ENCODE results near the gene TLCD2. TPM values are rescaled to one million over a fixed set of nuclear protein-coding genes. Genes with fewer than 3 reads are reported as not detected.
A peak's percentile ranks its signal among the peaks of the same experiment; 100 is the strongest.
"Not testable (repeated sequence)": the region's sequence is repeated elsewhere in the genome, so short reads cannot be mapped to it uniquely, and the experiment has no call there.

The TLCD2 gene
- total and polyA plus RNA-seq, 9 donors: 1.5 to 9.1 (median 5.6) TPM

GRCh38 chr17:1725642-1726511 lies 15.7 kb upstream of the TLCD2 start:
- TF ChIP-seq EP300 (IDR thresholded peaks at IDR 0.05) (no peak), POLR2A (IDR thresholded peaks at IDR 0.05) (no peak)
- TF ChIP-seq, protein P1, sequence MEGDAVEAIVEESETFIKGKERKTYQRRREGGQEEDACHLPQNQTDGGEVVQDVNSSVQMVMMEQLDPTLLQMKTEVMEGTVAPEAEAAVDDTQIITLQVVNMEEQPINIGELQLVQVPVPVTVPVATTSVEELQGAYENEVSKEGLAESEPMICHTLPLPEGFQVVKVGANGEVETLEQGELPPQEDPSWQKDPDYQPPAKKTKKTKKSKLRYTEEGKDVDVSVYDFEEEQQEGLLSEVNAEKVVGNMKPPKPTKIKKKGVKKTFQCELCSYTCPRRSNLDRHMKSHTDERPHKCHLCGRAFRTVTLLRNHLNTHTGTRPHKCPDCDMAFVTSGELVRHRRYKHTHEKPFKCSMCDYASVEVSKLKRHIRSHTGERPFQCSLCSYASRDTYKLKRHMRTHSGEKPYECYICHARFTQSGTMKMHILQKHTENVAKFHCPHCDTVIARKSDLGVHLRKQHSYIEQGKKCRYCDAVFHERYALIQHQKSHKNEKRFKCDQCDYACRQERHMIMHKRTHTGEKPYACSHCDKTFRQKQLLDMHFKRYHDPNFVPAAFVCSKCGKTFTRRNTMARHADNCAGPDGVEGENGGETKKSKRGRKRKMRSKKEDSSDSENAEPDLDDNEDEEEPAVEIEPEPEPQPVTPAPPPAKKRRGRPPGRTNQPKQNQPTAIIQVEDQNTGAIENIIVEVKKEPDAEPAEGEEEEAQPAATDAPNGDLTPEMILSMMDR (IDR thresholded peaks at IDR 0.05): no peak
- peaks cover 17% of the 10 kb centered on the region for H3K4me1 ChIP-seq (ENCODE audit: insufficient read depth)
- no peak overlapping the region for H3K4me3 ChIP-seq
- DNase-seq: peak; percentile 18 to 48 (median 35)
- no peaks in the 10 kb centered on the region for H3K36me3 ChIP-seq
- no peaks in the 10 kb centered on the region for H3K9me3 ChIP-seq
- intact Hi-C loops (cut with DNase I): loop anchor here in 2 of 4 donors (5.0 kb wide), 1 partner anchor 36 kb away; the partner anchor contains the start of gene SERPINF1 (in 2 of the 2)
- 92 to 94% (median 93%) methylated on average over 54 of the region's 54 CpGs for WGBS, 3 donors
- H3K27me3 ChIP-seq: no peaks in the 10 kb centered on the region
- no peak overlapping the region for H3K27ac ChIP-seq

GRCh38 chr17:1724869-1725641 lies 14.9 kb upstream of the TLCD2 start:
- Histone ChIP-seq H3K4me1 (ENCODE audit: insufficient read depth) (peaks cover 13% of the 10 kb centered on the region), H3K4me3 (peak overlapping the region; percentile 59), H3K27me3 (no peaks in the 10 kb centered on the region), H3K36me3 (no peaks in the 10 kb centered on the region), H3K27ac (peak overlapping the region; percentile 37 to 80), H3K9me3 (no peaks in the 10 kb centered on the region)
- DNase-seq: peak in 2 of 5 donors; percentile 30 to 51
- intact Hi-C loops (cut with DNase I): loop anchor here in 3 of 4 donors (5.0 kb wide), 2 partner anchors 37 to 57 kb away; partner anchors contain the start of gene SERPINF1 (in 2 of the 3)
- 17 to 38% (median 20%) methylated on average over 27 to 51 of the region's 51 CpGs for WGBS, 3 donors
- TF ChIP-seq EP300 (IDR thresholded peaks at IDR 0.05) (no peak), POLR2A (IDR thresholded peaks at IDR 0.05) (no peak)
- TF ChIP-seq, protein P1 (IDR thresholded peaks at IDR 0.05): no peak

DNA sequence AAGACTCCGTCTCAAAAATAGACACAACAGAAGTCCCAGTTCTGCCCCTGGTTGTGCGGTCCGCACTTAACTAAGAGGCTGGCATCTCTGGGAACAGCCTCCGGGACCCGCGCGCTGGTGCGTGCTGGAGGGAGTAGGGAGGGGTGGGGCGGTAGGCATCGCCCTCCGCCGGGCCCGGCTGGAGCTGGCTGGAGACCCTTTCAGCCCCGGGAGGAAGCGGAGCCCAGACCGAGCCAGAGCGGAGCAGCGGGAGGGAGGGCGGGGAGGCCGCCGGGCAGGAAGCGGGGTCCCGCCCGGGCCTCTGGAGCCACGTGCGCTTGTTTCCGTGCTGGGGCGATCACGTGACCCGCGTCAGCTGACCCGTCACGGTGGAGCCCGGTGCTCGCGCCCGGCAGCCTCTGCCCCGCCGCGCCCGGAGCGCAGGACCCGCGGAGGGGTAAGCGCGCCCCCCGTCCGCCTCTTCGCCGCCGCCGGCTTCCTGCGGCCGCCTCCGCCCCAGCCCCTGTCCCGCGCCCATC lies 14.2 kb upstream of the TLCD2 start, which contains the start of gene WDR81:
Gene WDR81, plus strand, starts transcription at position 354 of the 518 bp plus-strand sequence. CDS start 256 bp downstream, outside the sequence.
- H3K4me1 ChIP-seq (ENCODE audit: insufficient read depth): peaks cover 10% of the 10 kb centered on the region
- WGBS, 3 donors: 0 to 2% (median 1%) methylated on average over 39 to 57 of the region's 57 CpGs
- intact Hi-C loops (cut with DNase I): loop anchor here in 1 of 4 donors (5.0 kb wide), 1 partner anchor 58 kb away; no protein-coding TSS in a partner anchor

DNA sequence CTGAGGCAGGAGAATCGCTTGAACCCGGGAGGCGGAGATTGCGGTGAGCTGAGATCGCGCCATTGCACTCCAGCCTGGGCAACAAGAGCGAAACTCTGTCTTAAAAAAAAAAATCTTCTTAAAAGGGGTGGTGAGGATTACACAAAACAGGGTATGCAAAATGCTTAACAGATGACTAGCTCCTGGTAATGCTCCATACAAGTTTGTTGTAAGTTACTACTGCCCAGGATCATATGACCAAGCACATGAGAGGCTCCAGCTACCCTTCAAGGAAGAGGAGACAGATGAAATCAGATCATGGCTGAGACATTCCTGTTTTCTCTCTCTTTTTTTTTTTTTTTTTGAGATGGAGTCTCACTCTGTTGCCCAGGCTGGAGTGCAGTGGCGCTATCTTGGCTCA lies 11.8 kb upstream of the TLCD2 start:
- not testable (repeated sequence) for H3K4me3 ChIP-seq, H3K36me3 ChIP-seq, H3K27ac ChIP-seq, H3K9me3 ChIP-seq, DNase-seq, H3K27me3 ChIP-seq
- intact Hi-C loops (cut with DNase I): loop anchor here in 1 of 4 donors (5.0 kb wide), 1 partner anchor 60 kb away; no protein-coding TSS in a partner anchor
- H3K4me1 ChIP-seq (ENCODE audit: insufficient read depth): peaks cover 11% of the 10 kb centered on the region
- WGBS, 3 donors: 91 to 96% (median 95%) methylated on average over 8 of the region's 8 CpGs

More for the DNA sequence above, 14.2 kb upstream of the TLCD2 start, which contains the start of gene WDR81:
- no peaks in the 10 kb centered on the region for H3K27me3 ChIP-seq
- peak within 1 kb of the TSS; percentile 37 to 80 for H3K27ac ChIP-seq
- no peaks in the 10 kb centered on the region for H3K36me3 ChIP-seq
- DNase-seq: peak; percentile 90 to 95 (median 93)
- H3K4me3 ChIP-seq: peak within 1 kb of the TSS; percentile 59
- H3K9me3 ChIP-seq: no peaks in the 10 kb centered on the region
- peak; percentile 25 for TF ChIP-seq POLR2A (IDR thresholded peaks at IDR 0.05)
- TF ChIP-seq, protein P1 (IDR thresholded peaks at IDR 0.05): no peak
- TF ChIP-seq EP300 (IDR thresholded peaks at IDR 0.05): no peak

Data from ovary (tissue), 9 donors.